Activated CD8-positive, alpha-beta T cell treated with anti-CD3 and anti-CD28 coated beads, Interleukin-2, amount 10 ng/mL, durations not matched to agents 7 days and 5 days (primary cell): ENCODE measurements around the gene ERGIC1. TPM values are rescaled to one million over a fixed set of nuclear protein-coding genes. Genes with fewer than 3 reads are reported as not detected.

Source experiments
- ATAC-seq: fragments of 150-1000 bp; cut with Tn5 transposase; one replicate; pipeline ENCODE4 v1.10.0; 2021; ENCODE audit warnings: moderate library complexity
- CTCF ChIA-PET: fragments of 350-600 bp; sonication (Branson Sonifier 250); formaldehyde crosslinking; loops from one replicate; lab custom pipeline; 2021; ENCODE audit warnings: antibody characterized with exemption; lab: Charles Lee
- POLR2A ChIA-PET: fragments of 350-600 bp; sonication (Branson Sonifier 250); formaldehyde crosslinking; loops from one replicate; lab custom pipeline; 2021; ENCODE audit warnings: antibody characterized with exemption; lab: Charles Lee
- DNase-seq: peaks from one replicate; pipeline ENCODE4 v3.0.0-alpha.2; 2020
- H3K27ac Mint-ChIP-seq: one replicate; pipeline ENCODE4 v1.8.0; 2021; ENCODE audit warnings: mild to moderate bottlenecking, mixed read lengths
- H3K27me3 Mint-ChIP-seq: one replicate; pipeline ENCODE4 v1.8.0; 2021; ENCODE audit warnings: low read depth, mixed read lengths
- H3K36me3 Mint-ChIP-seq: one replicate; pipeline ENCODE4 v1.8.0; 2021; ENCODE audit warnings: low read depth, mixed read lengths
- H3K4me1 Mint-ChIP-seq: one replicate; pipeline ENCODE4 v1.8.0; 2021; ENCODE audit warnings: low read depth, mixed read lengths
- H3K4me3 Mint-ChIP-seq: one replicate; pipeline ENCODE4 v1.8.0; 2021; ENCODE audit warnings: mild to moderate bottlenecking, mixed read lengths
- H3K9me3 Mint-ChIP-seq: one replicate; pipeline ENCODE4 v1.8.0; 2022; ENCODE audit warnings: mixed read lengths; ENCODE audit not compliant: insufficient read depth
- total RNA-seq, 2 experiments: library from RNA; stranded (reverse); gene quantifications; one replicate each; pipeline ENCODE4 v1.2.3, GENCODE V29; 2021

Gene ERGIC1
- total RNA-seq, 2 experiments from 2014 or later = 50.4 to 52.7 TPM

DNA sequence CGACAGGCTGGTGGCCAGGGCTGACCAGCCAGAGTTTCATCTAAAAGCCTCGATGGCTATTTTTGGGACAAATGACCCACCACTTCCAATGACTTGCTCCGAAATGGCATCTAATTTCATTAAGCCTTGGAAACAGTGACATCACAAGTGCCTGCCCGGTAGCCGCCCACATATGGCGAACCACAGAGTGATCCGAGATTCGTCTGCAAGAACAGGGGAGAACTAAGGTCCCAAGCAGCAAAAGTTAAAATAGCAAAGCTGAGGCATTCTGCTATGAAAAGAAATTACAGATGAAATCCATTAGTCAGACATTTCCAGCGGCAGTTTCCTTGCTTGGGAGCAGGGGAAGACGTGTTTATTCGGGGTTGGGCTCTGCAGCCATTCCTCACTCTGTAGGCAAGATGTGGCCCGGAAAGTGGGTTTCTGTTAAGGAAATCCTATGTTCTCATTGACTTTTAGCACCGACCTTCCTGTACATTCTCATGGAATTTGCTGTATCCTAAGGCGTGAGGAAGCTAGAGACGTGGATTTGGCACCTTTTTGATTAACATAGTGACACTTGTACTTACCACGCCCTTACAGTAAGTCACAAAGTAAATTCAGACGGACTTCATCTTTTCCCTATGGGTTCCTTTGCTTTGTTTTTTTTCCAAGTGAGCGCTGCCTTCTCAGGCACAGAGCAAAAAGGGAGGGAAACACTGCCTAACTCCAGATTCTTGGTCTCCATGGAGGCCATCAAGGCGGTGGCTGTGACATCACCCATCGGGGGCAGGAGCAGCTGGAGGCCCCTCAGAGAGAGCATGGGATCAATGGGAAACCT lies 45.1 kb downstream of the ERGIC1 start:
- H3K27me3 Mint-ChIP-seq = no peaks in the 10 kb centered on the region
- no peak overlapping the region for H3K27ac Mint-ChIP-seq
- ATAC-seq (no peak), DNase-seq (no peak)
- peaks cover 7% of the 10 kb centered on the region for H3K36me3 Mint-ChIP-seq
- no peaks in the 10 kb centered on the region for H3K9me3 Mint-ChIP-seq
- POLR2A ChIA-PET = no interaction called here
- peaks cover 18% of the 10 kb centered on the region for H3K4me1 Mint-ChIP-seq
- no peak overlapping the region for H3K4me3 Mint-ChIP-seq
- CTCF ChIA-PET = no interaction called here

DNA sequence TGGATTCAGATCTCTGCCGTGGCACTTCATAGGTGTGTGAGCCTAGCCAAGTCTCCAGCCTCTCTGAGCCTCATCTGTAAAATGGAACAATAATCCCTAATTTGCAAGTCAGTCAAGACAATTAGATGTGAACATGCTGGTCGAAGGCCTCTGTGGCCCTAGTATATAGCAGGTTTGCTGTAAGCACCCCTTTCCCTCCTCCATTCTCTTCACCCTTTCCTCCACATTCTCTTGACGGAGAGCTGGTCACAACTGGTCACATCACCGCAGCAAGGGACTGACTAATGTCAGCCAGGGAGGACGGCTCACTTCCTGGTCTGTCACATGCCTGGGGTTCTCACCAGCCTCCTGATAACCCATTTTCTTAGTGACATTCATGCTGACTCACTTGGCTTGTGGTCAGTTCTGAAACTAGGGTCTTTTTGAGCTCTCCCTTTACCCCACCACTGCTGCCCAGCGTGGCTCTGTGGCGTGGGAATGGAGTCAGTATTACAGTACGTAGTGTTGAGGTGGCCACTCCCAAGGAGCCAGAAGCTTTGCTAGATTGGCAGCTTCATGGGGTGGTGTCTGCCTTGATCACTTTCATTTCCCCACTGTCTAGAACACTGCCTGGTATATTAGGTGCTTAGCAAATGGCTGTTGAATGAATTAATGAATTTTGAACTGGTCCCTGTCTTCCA lies 47.8 kb downstream of the ERGIC1 start:
- POLR2A ChIA-PET = interaction anchor here (0.6 to 1.1 kb wide), 2 partner anchors 18 to 110 kb away, joined by 3 to 5 read pairs; no protein-coding TSS in a partner anchor
- Mint-ChIP-seq H3K36me3 (peaks cover 7% of the 10 kb centered on the region), H3K27ac (peak overlapping the region; percentile 2), H3K9me3 (no peaks in the 10 kb centered on the region), H3K4me3 (no peak overlapping the region), H3K4me1 (peaks cover 8% of the 10 kb centered on the region), H3K27me3 (no peaks in the 10 kb centered on the region)
- CTCF ChIA-PET = interaction anchor here (0.7 to 1.6 kb wide), 7 partner anchors 9 to 170 kb away, joined by 3 to 4 read pairs (median 3); no protein-coding TSS in a partner anchor
- peak; percentile 25 for DNase-seq
- peak; percentile 44 for ATAC-seq

DNA sequence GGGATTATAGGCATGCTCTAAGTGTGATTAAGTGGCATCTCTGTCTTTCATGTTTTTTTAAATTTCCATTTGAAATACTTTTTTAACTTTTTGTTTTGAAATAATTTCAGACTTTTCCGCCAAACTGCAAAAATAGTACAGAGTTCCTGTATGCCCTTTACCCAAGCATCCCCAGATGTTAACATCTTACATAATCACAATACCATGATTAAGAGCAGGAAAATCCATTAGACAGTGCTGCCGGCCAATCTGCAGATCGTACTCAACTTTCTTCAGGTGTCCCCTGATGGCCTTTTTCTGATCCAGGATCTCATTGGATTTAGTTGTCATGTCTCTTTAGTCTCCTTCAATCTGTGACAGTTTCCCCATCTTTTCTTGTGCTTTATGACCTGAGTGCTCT lies 49.0 kb downstream of the ERGIC1 start:
- DNase-seq = no peak
- ATAC-seq = no peak
- peaks cover 8% of the 10 kb centered on the region for H3K4me1 Mint-ChIP-seq
- no peak overlapping the region for H3K27ac Mint-ChIP-seq
- POLR2A ChIA-PET = no interaction called here
- H3K36me3 Mint-ChIP-seq = peaks cover 7% of the 10 kb centered on the region
- H3K4me3 Mint-ChIP-seq = no peak overlapping the region
- H3K9me3 Mint-ChIP-seq = no peaks in the 10 kb centered on the region
- CTCF ChIA-PET = no interaction called here
- no peaks in the 10 kb centered on the region for H3K27me3 Mint-ChIP-seq

DNA sequence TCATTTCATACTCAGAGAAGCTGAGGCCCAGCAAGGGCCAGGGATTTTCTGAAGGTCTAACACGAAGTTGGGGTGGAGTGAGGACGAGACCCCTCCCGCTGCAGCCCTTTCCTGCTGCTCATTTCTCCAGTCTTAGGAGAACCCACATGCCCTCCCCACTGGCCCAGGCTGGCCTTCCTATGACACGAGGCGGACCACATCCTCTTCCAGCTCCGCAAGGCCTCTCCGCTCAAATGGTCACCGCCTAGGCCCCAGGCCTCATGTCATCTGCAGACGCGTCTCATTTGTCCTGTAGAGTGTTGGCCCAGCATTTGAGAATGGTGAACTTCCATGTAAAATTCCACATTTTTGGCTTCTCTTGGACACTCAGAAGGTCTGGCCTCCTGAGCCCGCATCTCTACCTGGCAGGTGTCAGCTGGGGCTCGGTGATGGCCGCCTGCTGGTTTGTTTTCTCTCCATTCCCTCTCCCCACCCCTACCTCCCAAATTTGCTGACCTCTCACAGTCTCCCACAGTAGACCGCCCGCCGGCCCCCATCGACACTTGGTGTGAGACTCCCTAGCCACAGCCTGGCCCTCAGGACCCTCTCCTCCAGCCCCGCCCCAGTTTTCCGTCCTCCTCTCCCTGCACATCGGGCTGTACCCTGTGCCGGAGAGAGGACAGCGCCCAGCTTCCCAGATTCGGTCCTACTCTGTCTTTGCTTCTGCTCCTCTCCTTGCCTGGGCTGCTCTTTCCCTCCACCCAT lies 51.7 kb downstream of the ERGIC1 start:
- CTCF ChIA-PET = interaction anchor here (1.4 kb wide), 1 partner anchor 54 kb away, joined by 3 read pairs; no protein-coding TSS in a partner anchor

DNA sequence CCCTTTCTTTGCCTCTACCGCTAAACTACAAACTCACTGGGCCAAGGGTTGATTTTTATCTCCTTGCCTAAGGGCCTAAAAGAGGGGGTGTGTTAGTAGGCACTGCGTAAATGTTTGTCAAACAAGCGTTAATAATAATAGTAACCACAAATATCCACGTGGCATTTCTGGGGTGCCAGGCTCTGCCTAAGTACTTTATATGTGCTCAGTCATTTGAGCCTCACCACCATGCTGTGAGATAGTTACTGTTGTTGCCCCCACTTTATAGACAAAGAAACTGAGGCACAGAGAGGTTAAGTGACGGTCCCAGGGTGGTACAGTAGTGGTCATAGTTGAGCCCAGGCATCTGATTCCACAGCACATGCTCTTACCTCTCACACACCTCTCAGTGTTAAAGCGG lies 52.4 kb downstream of the ERGIC1 start:
- CTCF ChIA-PET = no interaction called here
- ATAC-seq = no peak
- Mint-ChIP-seq H3K4me1 (peaks cover 7% of the 10 kb centered on the region), H3K27me3 (no peaks in the 10 kb centered on the region), H3K36me3 (peaks cover 11% of the 10 kb centered on the region), H3K4me3 (no peak overlapping the region), H3K27ac (no peak overlapping the region), H3K9me3 (no peaks in the 10 kb centered on the region)
- DNase-seq = no peak
- POLR2A ChIA-PET = no interaction called here

More for the DNA sequence above, 51.7 kb downstream of the ERGIC1 start:
- H3K27ac Mint-ChIP-seq = no peak overlapping the region
- H3K4me1 Mint-ChIP-seq = peaks cover 8% of the 10 kb centered on the region
- peaks cover 11% of the 10 kb centered on the region for H3K36me3 Mint-ChIP-seq
- no peaks in the 10 kb centered on the region for H3K9me3 Mint-ChIP-seq
- ATAC-seq (no peak), DNase-seq (no peak)
- H3K27me3 Mint-ChIP-seq = no peaks in the 10 kb centered on the region
- POLR2A ChIA-PET = no interaction called here
- H3K4me3 Mint-ChIP-seq = no peak overlapping the region

DNA sequence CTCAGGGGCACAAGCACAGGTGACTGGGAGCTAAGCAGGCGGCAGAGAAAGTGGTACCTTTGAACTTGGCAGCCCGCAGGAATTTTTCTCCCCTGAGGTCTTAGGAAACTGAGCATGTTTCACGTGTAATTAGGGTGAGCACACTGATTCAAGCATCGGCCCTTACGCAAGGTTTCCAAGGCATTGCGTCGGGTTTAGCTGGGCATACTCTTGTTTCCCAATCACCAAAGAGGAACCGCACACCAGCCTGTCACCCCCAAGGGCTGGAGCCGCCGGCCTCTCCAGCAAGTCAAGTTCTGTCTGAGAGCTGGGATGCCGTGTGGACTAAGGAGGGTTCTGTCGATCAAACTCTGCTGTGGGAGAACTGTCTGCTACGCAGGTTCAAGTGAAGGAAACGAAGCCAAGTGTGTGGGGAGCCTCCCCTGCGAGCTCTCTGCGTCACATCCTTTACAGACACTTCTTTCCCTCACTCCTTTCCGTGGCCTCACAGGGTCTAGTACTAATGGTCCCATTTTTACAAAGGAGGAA lies 53.0 kb downstream of the ERGIC1 start:
- H3K4me1 Mint-ChIP-seq = peaks cover 2% of the 10 kb centered on the region
- peaks cover 11% of the 10 kb centered on the region for H3K36me3 Mint-ChIP-seq
- no peak overlapping the region for H3K4me3 Mint-ChIP-seq
- ChIA-PET CTCF (interaction anchor here (2.2 kb wide), 1 partner anchor 172 kb away, joined by 6 read pairs; no protein-coding TSS in a partner anchor), POLR2A (no interaction called here)
- H3K9me3 Mint-ChIP-seq = no peaks in the 10 kb centered on the region
- DNase-seq (no peak), ATAC-seq (no peak)
- no peaks in the 10 kb centered on the region for H3K27me3 Mint-ChIP-seq
- H3K27ac Mint-ChIP-seq = no peak overlapping the region

DNA sequence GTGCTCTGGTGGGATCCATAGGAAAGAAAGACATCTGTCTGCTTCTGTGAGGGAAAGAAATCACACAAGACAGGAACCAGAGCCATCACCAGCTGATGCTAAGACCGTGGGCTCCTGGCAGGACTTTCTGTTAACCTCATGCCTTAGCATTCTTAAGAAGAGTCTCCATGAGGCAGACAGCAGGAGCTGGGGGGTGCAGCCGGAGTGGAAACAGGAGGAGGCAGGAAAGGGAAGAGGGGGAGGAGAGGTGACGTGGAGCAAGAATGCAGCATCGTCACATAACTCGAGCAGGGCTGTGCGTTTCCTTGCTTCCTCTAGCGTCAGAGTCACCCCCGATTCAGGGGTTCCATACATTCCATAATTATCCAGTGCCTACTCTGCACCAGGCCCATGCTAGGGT lies 53.6 kb downstream of the ERGIC1 start:
- peak overlapping the region; percentile 26 for H3K27ac Mint-ChIP-seq
- POLR2A ChIA-PET = no interaction called here

DNA sequence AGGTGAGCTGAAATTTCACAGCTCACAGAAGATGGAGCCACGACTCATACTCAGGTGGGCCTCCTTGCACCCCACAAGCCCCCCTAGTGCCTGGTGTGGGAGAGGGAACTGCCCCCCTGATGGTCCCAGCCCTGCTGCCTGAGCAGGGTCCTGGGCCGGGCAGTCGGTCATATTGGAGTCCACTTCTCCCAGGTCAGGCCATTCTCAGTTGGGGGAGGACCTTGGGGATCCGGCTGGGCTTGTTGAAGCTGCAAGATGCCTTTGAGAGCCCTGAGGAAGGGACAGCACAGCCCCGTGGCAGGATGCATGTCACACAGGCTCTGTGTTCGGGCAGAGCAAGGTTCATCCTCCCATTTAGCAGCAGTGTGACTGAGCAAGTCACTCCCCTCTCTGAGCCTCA lies 56.6 kb downstream of the ERGIC1 start:
- H3K27me3 Mint-ChIP-seq = no peaks in the 10 kb centered on the region
- H3K36me3 Mint-ChIP-seq = peaks cover 4% of the 10 kb centered on the region
- ChIA-PET POLR2A (no interaction called here), CTCF (interaction anchor here (1.5 kb wide), 1 partner anchor 119 kb away, joined by 3 read pairs; no protein-coding TSS in a partner anchor)
- no peak for ATAC-seq
- no peaks in the 10 kb centered on the region for H3K4me1 Mint-ChIP-seq
- no peaks in the 10 kb centered on the region for H3K9me3 Mint-ChIP-seq
- no peak overlapping the region for H3K27ac Mint-ChIP-seq
- H3K4me3 Mint-ChIP-seq = no peak overlapping the region
- no peak for DNase-seq

More for the DNA sequence above, 53.6 kb downstream of the ERGIC1 start:
- DNase-seq (no peak), ATAC-seq (no peak)
- no peaks in the 10 kb centered on the region for H3K27me3 Mint-ChIP-seq
- CTCF ChIA-PET = interaction anchor here (2.2 kb wide), 1 partner anchor 173 kb away, joined by 6 read pairs; no protein-coding TSS in a partner anchor
- peaks cover 8% of the 10 kb centered on the region for H3K36me3 Mint-ChIP-seq
- no peaks in the 10 kb centered on the region for H3K9me3 Mint-ChIP-seq
- H3K4me1 Mint-ChIP-seq = no peaks in the 10 kb centered on the region
- no peak overlapping the region for H3K4me3 Mint-ChIP-seq

DNA sequence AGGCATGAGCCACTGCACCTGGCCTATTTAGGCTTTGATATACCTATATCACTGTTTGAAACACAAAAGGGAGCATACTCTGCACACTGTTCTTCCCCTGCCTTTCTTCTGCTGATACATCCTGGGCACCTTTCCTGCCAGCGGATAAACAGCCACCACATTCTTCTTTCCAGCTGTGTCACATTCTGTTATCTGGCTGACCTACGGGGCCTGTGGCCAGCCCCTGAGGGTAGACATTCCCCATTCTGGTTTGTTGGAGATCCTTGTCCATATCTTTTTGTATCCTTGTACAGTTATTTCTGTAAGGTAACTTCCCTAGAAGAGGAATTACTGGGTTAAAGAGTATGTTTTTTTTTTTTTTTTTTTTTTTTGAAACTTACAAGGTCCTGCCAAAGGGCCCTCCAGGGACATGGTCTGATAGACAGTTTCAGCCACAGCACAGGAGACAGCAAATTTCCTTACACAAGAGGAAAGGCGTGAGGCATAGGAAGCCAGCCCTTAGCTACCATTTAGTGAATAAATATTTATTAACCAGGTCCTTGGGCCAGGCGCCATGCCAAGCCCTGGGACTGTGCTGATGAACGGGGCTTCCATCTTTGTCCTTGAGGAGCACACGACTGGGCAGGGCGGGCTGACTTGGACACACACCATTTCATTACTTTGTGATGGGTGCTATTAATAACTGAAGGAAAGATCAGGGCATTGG lies 57.8 kb downstream of the ERGIC1 start:
- Mint-ChIP-seq H3K9me3 (no peaks in the 10 kb centered on the region), H3K4me3 (no peak overlapping the region), H3K27me3 (no peaks in the 10 kb centered on the region), H3K4me1 (no peaks in the 10 kb centered on the region), H3K27ac (no peak overlapping the region), H3K36me3 (peaks cover 4% of the 10 kb centered on the region)
- POLR2A ChIA-PET = interaction anchor here (0.8 kb wide), 1 partner anchor 43 kb away, joined by 3 read pairs; no protein-coding TSS in a partner anchor
- DNase-seq = no peak
- CTCF ChIA-PET = no interaction called here
- ATAC-seq = no peak

DNA sequence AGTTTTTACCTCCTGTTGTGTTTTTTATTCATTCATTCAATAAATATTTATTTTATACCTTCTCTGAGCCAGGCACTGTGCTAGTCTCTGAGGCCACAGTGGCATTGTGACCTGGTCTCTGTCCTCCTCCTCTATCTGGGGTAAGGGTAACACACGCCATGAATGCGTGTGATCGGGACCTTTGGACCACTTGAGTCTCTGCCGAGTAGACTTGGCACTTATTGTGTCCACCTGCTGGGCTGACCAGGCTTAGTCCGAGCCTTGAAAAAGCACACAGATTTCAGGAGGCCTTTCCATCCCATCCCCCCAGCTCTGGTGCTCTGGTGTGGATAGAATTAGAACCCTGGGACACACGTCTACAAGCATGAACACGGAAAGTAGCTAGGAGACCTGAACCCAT lies 58.7 kb downstream of the ERGIC1 start:
- H3K27me3 Mint-ChIP-seq = no peaks in the 10 kb centered on the region
- no peak overlapping the region for H3K27ac Mint-ChIP-seq
- no peaks in the 10 kb centered on the region for H3K9me3 Mint-ChIP-seq
- peaks cover 4% of the 10 kb centered on the region for H3K36me3 Mint-ChIP-seq
- no peaks in the 10 kb centered on the region for H3K4me1 Mint-ChIP-seq
- no peak for ATAC-seq
- POLR2A ChIA-PET = interaction anchor here (0.8 kb wide), 1 partner anchor 44 kb away, joined by 3 read pairs; no protein-coding TSS in a partner anchor
- H3K4me3 Mint-ChIP-seq = no peak overlapping the region
- CTCF ChIA-PET = no interaction called here
- no peak for DNase-seq
